Inflammatory macrophage treated with lipopolysaccharide for 4 hours (primary cell): ENCODE data around the gene FAT1.

Source experiments
- DNase-seq: peaks from one replicate; pipeline ENCODE4 v3.0.0-alpha.2; 2020

FAT1 gene

GRCh38 chr4:186650401-186651180, 73.1 kb downstream of the FAT1 start:
- no peak for DNase-seq

DNA sequence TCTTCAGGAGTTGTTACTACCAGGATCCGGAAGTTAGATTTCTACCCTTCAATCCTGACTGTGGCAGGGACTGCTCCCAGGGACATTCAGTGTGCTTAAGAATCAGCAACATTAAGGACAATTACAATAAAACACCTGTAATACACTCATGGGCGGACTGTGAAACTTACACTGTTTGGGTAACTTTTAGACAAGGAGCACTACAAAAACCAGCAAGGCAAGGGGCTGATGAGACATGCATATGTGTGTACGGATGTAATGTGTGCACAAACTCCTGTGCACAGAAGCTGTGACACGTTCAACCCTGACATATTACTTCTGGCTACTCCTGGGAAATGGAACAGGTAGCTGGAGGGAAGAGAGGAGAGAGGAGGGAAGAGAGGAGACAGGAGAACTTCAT, 75.8 kb downstream of the FAT1 start:
- no peak for DNase-seq

DNA sequence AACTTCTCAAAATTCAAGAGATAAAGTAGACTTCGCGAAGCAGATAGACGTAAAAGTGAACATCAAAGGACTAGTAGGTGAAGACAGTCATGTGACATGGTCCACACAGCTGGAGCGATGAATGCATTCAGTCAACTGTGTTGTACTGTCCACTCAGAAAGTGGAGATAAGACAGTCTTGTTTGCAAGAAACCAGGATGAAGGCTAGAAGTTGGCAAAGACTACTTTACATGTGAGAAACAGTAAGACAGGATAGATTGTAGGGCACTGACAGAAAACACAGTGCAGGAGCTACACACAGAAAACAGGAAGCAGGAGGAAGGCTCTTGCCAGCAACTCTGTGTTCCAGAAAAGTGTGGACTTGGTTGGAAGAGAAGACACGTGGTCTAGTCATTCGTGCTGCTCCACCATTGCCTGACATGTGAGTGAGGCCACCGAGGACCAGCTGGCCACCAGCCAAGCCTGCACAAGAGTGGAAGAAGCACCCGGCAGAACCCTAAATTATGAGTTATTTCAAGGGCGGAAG, 78.9 kb downstream of the FAT1 start:
- no peak for DNase-seq

- no peak for DNase-seq
These were observed 79.4 kb downstream of the FAT1 start for GRCh38 chr4:186644311-186644638.

GRCh38 chr4:186643501-186644310, 80.0 kb downstream of the FAT1 start:
- no peak for DNase-seq

DNA sequence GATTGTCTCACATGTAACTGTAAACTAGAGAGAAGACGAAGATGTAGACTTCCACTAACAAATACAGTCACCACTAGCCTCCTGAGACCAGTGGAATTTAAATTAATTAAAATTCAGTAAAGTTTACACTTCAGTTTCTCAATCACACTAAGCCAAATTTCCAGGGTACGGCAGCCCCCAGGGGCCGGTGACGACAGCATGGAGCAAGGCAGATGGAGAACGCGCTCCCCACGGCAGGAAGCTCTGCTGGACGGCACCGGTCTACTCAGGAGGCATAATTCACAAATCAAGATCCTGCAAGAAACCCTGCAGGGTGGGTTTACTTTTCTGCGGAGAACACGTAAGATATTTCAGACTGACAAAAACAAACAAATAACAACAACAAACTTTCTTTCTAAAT, 80.7 kb downstream of the FAT1 start:
- no peak for DNase-seq

DNA sequence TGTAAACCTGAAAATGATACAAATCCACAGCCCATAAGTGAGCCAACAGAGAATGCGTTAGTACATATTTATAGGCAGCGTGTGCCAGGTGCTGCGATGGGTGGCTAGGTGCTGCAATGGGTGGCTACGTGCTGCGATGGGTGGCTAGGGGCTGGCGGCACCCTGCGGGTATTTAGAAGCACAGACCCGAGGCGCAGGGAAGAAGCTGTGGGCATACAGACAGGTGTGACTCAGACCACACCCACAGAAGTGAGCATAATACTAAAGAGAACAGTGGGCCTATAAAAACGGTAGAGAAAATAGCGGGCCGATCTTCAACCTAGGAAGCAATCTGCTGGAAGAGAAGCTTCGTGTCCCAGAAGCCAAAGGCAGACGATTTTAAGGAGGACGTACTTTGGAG, 81.1 kb downstream of the FAT1 start:
- no peak for DNase-seq

DNA sequence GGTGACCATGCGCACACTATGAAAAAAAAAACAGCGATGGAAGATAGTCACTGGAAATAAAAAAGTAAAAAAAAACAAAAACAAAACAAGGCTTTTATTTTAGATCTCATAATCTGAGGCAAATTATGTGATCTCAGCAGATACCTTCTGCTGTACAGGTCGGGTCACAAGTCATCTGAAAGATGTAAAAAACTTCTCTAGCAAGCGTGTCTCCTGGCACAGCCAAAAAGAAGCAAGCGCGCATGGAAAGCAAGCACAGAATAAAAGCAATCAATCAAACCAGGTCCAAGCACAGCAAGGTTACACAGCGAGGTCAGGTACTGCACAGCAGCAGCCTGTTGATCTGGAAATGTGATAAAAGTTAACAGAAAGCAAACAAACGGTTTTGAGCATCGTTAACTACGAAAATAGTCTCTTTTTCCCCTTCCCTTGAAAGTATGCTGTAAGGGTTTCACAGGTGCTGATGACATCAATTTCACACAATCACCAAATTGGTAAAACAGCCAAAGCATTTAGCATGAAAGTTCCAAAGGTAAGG, 89.0 kb downstream of the FAT1 start:
- no peak for DNase-seq

DNA sequence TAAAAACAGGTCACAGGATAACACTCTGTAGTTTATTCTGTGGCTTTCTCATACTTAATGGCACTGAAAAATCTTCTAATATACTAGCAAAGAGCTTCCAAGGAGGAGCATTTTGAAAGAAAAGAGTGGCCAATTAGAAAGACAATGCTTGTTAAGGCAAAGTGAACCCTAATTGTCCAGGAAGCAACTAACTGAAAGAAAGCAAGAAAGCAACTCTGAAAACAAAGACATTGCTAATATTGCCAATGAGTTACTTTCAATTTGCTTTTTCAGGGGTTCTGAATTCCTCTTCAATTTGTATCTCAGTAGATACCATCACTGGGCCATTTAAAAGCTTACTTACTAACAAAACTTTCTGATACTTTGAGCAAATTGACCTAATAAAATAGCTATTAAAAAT, 89.8 kb downstream of the FAT1 start:
- DNase-seq = no peak

DNA sequence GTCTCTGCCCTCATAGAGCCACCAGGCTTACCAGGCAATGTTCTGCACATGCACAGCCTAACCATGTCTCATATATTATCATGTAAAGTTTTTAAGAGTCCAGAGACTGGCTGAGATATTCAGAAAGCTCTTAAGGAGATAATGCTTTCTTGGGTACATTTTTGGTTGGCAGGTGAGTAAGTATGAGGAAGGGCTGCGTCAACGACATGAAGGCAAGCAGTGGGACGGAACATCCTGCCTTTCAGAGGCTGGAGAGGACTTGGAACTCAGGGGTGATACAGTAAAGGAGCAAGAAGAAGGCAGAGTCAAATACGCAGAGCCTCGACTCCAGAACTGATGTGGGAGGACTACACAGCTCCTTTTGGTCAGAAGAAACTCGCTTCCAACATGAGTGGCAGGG, 93.5 kb downstream of the FAT1 start:
- no peak for DNase-seq

DNA sequence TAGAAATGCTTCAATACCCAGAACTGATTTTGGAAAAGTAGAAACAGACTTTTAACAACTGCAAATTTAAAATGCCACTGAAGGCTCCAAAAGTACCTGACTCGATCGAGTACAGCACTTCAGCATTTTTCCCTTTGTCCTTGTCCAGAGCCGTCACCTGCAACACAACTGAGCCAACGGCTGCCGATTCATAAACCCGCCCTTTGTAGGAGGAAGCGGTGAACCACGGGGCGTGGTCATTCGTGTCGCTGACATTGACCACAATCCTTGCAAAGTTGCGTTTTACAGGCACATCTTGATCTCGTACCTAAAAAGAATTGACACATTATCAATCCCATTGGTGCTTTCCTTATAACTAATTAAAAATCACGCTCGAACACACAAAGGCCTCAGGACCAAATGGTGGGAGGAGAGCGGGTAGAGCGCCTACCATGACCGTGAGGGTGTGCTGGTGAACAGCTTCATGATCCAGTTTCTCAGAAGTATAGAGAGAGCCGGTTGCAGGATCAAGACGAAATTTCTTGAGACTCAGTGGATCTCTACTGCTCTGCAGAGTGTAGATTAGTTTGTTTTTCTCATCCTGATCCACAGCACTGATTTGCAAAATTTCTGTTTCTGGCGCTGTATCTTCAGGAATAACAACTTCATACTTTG, 95.5 kb downstream of the FAT1 start:
- DNase-seq = no peak

GRCh38 chr4:186627226-186627865, 96.3 kb downstream of the FAT1 start:
- DNase-seq = no peak

DNA sequence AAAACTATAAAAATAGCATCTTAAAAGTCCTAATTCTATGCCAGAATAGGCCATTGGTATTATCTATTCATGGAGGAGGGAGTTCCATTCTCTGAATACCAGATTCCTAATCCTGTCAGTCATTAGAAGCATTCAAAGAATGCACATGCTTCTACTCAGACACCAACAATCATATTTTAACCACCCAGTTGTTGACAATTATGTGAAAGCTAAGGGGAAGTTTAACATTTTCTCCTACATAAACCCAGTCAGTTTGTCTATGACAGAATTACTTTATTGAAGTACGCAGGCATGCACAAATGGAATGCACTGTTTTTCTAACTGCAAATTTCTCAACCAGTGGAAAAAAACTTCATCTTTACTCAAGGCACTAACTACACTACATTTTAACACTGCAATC, 98.7 kb downstream of the FAT1 start:
- DNase-seq = no peak

GRCh38 chr4:186623546-186623945, 100.1 kb downstream of the FAT1 start:
- DNase-seq = no peak

GRCh38 chr4:186622788-186623464, 100.7 kb downstream of the FAT1 start:
- no peak for DNase-seq

GRCh38 chr4:186621959-186622553, 101.6 kb downstream of the FAT1 start:
- no peak for DNase-seq

DNA sequence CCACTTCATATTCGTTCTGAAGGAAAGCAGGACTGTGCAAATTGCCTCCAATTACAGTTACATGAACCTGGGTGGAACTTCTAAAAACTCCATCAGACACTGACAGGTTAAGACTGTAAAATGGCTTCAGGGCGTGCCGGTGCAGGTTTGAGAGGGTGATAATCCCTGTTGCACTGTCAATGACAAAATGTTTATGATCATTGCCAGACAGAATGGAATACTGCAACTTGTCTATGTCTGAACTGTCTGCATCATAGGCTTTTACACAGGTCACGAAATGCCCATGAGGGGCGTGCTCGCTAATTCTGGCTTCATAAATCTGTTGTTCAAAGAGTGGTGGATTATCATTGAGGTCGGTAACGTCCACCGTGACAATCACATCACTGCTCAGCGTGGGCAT, 104.6 kb downstream of the FAT1 start:
- DNase-seq = no peak

DNA sequence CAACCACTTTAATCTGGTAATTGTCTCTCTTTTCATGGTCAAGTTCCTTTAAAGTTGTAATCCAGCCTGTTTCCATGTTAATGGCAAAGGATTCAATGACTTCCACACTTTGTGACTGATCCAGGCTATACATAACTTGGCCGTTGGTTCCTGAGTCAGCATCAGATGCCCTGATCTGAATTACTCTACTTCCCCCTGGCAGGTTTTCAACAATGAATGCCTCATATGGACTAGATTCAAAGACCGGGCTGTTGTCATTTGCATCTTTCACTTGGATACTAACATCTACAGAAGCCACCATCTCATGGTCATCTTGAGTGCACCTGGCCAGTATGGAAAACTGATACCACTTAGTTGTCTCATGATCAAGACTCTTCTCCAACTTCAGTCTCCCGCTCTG, 105.7 kb downstream of the FAT1 start:
- DNase-seq = no peak

GRCh38 chr4:186607490-186607889, 116.2 kb downstream of the FAT1 start:
- no peak for DNase-seq

DNA sequence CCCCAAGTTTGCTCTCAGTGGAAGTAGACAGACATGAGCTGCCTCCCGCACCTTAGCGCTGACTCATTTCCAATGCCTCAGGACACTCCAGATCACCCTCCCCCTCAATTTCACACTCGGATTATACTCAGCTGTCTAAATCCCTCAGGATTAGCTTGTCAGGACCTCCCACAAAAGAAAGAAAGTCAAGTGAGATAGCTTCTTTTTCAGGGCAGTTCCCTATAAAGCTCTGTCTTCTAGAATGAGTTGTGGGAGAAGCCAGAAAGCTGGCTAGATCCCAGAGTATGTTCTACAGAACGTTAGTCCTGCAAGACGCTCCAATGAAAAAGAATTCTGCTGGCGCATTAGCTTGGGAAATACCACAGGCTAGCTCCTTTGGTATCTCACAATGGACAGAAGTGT, 117.1 kb downstream of the FAT1 start:
- DNase-seq = no peak

DNA sequence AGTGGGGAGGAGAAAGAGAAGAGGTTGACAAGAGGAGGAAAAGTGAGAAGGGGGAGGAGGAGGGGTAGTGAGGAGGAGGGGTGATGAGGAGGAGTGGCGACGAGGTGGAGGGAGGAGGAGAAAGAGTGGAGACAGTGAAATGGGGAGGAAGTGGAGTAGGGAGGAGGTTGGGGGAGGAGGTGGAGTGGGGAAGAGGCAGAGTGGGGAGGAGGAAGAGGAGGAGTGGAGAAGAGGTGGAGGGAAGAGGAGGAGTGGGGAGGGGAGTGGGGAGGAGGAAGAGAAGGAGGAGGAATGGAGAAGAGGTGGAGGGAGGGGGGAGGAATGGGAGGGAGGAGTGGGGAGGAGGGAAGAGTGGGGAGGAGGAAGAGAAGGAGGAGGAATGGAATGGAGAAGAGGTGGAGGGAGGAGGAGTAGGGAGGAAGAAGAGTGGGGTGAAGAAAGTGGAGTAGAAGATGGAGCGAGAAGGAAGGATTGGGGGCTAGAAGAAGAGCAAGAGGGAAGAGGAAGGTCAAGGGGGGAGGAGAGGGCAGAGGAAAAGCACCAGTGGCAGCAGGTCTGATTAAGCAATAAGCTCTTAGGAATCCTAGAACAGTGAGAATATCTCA, 118.3 kb downstream of the FAT1 start:
- no peak for DNase-seq
